ENCODE results near the gene TECTB. TPM values are rescaled to one million over a fixed set of nuclear protein-coding genes. Genes with fewer than 3 reads are reported as not detected.
A peak's percentile ranks its signal among the peaks of the same experiment; 100 is the strongest.

Gene TECTB
- total RNA-seq, 1 experiment from 2014 or later, result 0.27 TPM

GRCh38 chr10:112332509-112333228 lies 49.5 kb downstream of the TECTB start:
- DNase-seq, result no peak
- intact Hi-C loops (cut with micrococcal nuclease; ENCODE audit: unreplicated experiment), result no loop called here
- Mint-ChIP-seq H3K9me3 (ENCODE audit: unreplicated experiment) (no peaks in the 10 kb centered on the region), H3K27me3 (ENCODE audit: insufficient read depth, unreplicated experiment) (no peaks in the 10 kb centered on the region), H3K4me3 (ENCODE audit: unreplicated experiment) (no peak overlapping the region), H3K36me3 (ENCODE audit: insufficient read depth, unreplicated experiment) (no peaks in the 10 kb centered on the region), H3K27ac (ENCODE audit: unreplicated experiment) (no peak overlapping the region), H3K4me1 (ENCODE audit: low read depth, unreplicated experiment) (peaks cover 24% of the 10 kb centered on the region)
- Histone ChIP-seq H3K27me3 (replicated peaks; ENCODE audit: control insufficient read depth, insufficient read depth, low read length) (no peaks in the 10 kb centered on the region), H3K36me3 (ENCODE audit: control insufficient read depth, insufficient read depth, low read length) (no peaks in the 10 kb centered on the region), H3K9me3 (no peaks in the 10 kb centered on the region), H3K4me3 (ENCODE audit: low read depth, low read length) (no peak overlapping the region), H3K4me1 (peaks cover 26% of the 10 kb centered on the region)
- CTCF ChIA-PET, result no interaction called here
- no TSS peak for BruUV-seq (replicated peaks)
- POLR2A ChIA-PET, result no interaction called here
- TF ChIP-seq CTCF (IDR thresholded peaks at IDR 0.05; ENCODE audit: insufficient read depth in 1 of 2, low read depth in 1 of 2, low read length in 1 of 2, severe bottlenecking in 1 of 2, unreplicated experiment in 1 of 2), result no peak

- H3K36me3 ChIP-seq (ENCODE audit: control insufficient read depth, insufficient read depth, low read length), result no peaks in the 10 kb centered on the region
- ChIA-PET POLR2A (no interaction called here), CTCF (no interaction called here)
- Mint-ChIP-seq H3K9me3 (ENCODE audit: unreplicated experiment) (no peaks in the 10 kb centered on the region), H3K4me3 (ENCODE audit: unreplicated experiment) (no peak overlapping the region), H3K4me1 (ENCODE audit: low read depth, unreplicated experiment) (peaks cover 24% of the 10 kb centered on the region), H3K27me3 (ENCODE audit: insufficient read depth, unreplicated experiment) (no peaks in the 10 kb centered on the region), H3K27ac (ENCODE audit: unreplicated experiment) (no peak overlapping the region), H3K36me3 (ENCODE audit: insufficient read depth, unreplicated experiment) (no peaks in the 10 kb centered on the region)
- BruUV-seq (replicated peaks), result no TSS peak
- no peak overlapping the region for H3K4me3 ChIP-seq (ENCODE audit: low read depth, low read length)
- intact Hi-C loops (cut with micrococcal nuclease; ENCODE audit: unreplicated experiment), result no loop called here
- no peak for TF ChIP-seq CTCF (IDR thresholded peaks at IDR 0.05; ENCODE audit: insufficient read depth in 1 of 2, low read depth in 1 of 2, low read length in 1 of 2, severe bottlenecking in 1 of 2, unreplicated experiment in 1 of 2)
- no peaks in the 10 kb centered on the region for H3K9me3 ChIP-seq
- H3K4me1 ChIP-seq, result peaks cover 26% of the 10 kb centered on the region
- DNase-seq, result no peak
- H3K27me3 ChIP-seq (replicated peaks; ENCODE audit: control insufficient read depth, insufficient read depth, low read length), result no peaks in the 10 kb centered on the region
Measured at GRCh38 chr10:112333452-112333851, 50.3 kb downstream of the TECTB start.

- Mint-ChIP-seq H3K9me3 (ENCODE audit: unreplicated experiment) (no peaks in the 10 kb centered on the region), H3K4me3 (ENCODE audit: unreplicated experiment) (no peak overlapping the region), H3K27ac (ENCODE audit: unreplicated experiment) (peak overlapping the region; percentile 36), H3K36me3 (ENCODE audit: insufficient read depth, unreplicated experiment) (no peaks in the 10 kb centered on the region), H3K27me3 (ENCODE audit: insufficient read depth, unreplicated experiment) (no peaks in the 10 kb centered on the region), H3K4me1 (ENCODE audit: low read depth, unreplicated experiment) (peaks cover 22% of the 10 kb centered on the region)
- TF ChIP-seq CTCF (IDR thresholded peaks at IDR 0.05; ENCODE audit: insufficient read depth in 1 of 2, low read depth in 1 of 2, low read length in 1 of 2, severe bottlenecking in 1 of 2, unreplicated experiment in 1 of 2), result no peak
- Histone ChIP-seq H3K4me3 (ENCODE audit: low read depth, low read length) (no peak overlapping the region), H3K4me1 (peaks cover 26% of the 10 kb centered on the region), H3K27me3 (replicated peaks; ENCODE audit: control insufficient read depth, insufficient read depth, low read length) (no peaks in the 10 kb centered on the region), H3K36me3 (ENCODE audit: control insufficient read depth, insufficient read depth, low read length) (no peaks in the 10 kb centered on the region), H3K9me3 (no peaks in the 10 kb centered on the region)
- ChIA-PET POLR2A (interaction anchor here (0.6 kb wide), 1 partner anchor 24 kb away, joined by 3 read pairs; no protein-coding TSS in a partner anchor), CTCF (interaction anchor here (0.6 kb wide), 1 partner anchor 181 kb away, joined by 3 read pairs; no protein-coding TSS in a partner anchor)
- BruUV-seq (replicated peaks), result no TSS peak
- intact Hi-C loops (cut with micrococcal nuclease; ENCODE audit: unreplicated experiment), result no loop called here
- no peak for DNase-seq
Measured at GRCh38 chr10:112335111-112335867, 52.1 kb downstream of the TECTB start.
